ENCODE measurements around the gene SULT1A1.
"Not testable (repeated sequence)": the region's sequence is repeated elsewhere in the genome, so short reads cannot be mapped to it uniquely, and the experiment has no call there.

The SULT1A1 gene

DNA sequence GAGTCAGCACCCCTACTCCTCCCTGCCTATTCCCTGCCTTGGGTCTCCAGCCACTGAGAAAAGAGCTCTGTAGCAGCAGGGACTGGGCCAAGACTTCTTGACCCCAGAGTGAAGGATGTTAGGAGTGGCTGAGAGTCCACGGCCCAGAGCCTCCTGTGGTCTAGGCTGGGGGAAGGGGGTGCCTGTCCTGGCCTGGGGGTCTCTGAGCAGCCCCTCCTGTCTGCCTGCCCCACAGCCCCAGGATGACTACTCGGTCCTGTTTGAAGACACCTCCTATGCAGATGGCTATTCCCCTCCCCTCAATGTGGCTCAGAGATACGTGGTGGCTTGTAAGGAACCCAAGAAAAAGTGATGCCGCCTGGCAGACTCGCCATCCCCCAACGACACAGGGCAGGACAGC is 18.5 kb downstream of the SULT1A1 start:
- no peak for DNase-seq (ENCODE audit: low read depth in 2 of 2)

GRCh38 chr16:28590384-28591340 is 19.2 kb downstream of the SULT1A1 start:
- no peak for DNase-seq (ENCODE audit: low read depth in 2 of 2)

DNA sequence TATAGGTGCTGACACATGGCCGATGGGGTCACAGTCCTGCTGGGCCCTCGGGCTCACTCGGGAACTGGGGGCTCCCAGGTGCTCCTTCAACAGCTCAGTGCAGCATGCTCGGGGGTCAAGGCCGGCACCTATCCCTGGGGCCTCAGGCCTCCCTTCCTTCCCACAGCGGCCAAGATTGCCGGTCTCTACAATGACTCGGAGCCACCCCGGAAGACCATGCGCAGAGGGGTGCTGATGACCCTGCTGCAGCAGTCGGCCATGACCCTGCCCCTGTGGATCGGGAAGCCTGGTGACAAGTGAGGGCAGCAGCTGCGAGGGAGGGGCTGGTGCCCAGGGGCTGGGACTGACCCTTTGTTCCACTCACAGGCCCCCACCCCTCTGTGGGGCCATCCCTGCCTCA is 19.9 kb downstream of the SULT1A1 start:
- DNase-seq (ENCODE audit: low read depth in 2 of 2), result no peak

GRCh38 chr16:28589069-28589468 is 20.8 kb downstream of the SULT1A1 start:
- DNase-seq (ENCODE audit: low read depth in 2 of 2), result no peak

- DNase-seq (ENCODE audit: low read depth in 2 of 2), result no peak
These were observed 22.5 kb downstream of the SULT1A1 start for GRCh38 chr16:28587386-28587785.

- no peak for DNase-seq (ENCODE audit: low read depth in 2 of 2)
These were observed 23.4 kb downstream of the SULT1A1 start for GRCh38 chr16:28586466-28586865.

DNA sequence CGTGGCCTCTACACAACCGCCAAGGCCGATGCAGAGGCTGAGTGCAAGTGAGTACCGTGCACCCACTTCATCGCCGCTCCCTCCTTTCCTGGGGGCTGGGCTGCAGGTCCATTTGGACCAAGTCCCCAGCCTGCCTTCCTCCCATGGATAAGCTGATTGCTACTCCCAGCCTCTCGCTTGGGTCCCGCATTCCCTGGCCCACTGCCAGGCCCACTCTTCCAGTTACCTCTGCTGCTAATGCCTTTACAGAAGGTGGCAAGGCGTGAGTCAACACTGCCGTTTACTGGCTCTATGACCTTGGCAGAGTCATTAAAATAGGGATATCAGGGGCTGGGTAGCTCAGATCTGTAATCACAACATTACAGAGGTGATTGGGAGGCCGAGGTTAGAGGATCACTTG is 24.2 kb downstream of the SULT1A1 start:
- DNase-seq (ENCODE audit: low read depth in 2 of 2), result no peak

DNA sequence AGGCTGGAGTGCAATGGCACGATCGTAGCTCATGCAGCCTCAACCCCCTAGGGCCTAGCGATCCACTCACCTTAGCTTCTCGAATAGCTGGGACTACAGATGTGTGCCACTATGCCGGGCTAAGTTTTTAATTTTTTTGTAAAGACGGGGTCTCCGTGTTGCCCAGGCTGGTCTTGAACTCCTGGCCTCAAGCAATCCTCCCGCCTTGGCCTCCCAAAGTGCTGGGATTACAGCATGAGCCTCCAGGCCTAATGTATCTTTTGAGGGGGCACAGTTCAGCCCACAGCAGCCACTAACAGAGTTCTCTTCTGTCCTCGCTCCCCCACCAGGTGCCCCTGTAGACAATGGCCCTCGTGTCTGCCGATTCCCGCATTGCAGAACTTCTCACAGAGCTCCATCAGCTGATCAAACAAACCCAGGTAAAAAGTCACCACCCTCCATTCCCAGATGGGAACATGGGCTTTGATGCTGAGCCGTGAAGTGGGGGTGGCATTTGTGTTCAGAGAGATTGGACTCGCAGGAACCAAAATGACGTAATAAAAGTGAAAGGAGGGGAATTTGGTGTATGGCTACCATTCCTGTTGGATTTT is 29.0 kb downstream of the SULT1A1 start:
- no peak for DNase-seq (ENCODE audit: low read depth in 2 of 2)

DNA sequence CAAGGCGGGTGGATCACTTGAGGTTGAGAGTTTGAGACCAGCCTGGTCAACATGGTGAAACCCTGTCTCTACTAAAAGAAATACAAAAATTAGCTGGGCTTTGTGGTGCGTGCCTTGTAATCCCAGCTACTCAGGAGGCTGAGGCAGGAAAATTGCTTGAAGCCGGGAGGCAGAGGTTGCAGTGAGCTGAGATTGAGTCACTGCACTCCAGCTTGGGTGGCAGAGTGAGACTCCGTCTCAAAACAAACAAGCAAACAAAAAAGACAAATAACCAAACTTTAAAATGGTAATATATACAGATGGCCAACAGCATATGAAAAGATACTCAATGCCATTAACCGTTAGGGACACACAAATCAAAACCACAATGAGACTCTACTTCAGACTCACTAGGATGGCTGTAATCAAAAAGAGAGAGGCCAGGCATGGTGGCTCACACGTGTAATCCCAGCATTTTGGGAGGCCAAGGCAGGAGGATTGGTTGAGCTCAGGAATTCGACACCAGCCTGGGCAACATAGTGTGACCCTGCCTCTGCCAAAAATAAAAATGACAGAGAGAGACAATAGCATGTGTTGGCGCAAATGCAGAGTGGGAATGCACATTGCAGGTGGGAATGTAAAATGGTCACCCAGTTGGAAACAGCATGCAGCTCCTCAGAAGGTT is 34.3 kb downstream of the SULT1A1 start:
- DNase-seq (ENCODE audit: low read depth in 2 of 2), result no peak

GRCh38 chr16:28574925-28575324 is 34.9 kb downstream of the SULT1A1 start:
- no peak for DNase-seq (ENCODE audit: low read depth in 2 of 2)

DNA sequence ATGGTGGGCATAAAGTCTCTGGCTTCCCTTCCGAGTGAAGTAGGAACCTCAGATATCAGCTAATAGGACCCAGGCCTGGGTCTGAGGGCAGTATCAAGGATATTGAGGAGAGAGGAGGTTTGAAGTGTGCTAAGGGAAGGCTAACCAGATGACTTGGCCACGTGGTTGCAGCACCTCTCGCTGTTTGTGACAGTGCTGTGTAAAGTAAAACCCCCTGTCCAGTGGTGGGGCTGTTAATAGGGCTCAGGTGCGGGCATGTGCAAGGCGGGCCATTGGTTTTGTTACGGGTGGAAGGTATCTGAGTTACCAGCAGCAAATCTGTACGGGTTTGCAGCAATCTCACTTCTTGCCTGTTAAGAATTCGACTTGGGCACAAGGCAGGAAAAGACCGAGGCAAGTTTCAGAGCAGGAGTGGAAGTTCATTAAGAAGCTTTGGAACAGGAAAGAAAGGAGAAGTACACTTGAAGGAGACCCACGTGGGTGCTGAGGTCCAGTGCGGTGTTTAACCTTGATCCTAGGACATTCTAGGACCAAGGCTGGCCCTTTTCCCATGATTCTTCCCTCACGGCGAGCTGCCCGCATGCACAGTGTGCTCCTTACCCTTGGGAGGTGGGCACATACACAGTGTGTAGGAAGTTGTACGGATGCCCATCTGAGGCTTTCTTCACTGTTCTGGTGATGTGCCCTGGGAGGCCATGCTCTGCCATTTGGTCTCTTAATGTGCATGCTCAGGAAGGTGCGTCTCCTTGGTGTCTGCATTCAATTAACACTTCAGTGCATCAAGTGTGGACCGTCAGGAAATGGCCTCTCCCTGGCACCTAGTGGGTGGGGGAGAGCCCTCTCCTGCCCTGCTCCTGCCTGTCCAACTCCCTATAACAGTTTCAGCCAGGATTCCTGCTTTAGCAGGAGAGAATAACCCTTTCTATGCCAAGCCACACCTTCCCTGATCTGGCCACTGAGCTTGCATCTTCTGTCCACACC is 35.8 kb downstream of the SULT1A1 start:
- DNase-seq (ENCODE audit: low read depth in 2 of 2), result no peak

GRCh38 chr16:28572696-28573510 is 36.9 kb downstream of the SULT1A1 start:
- DNase-seq (ENCODE audit: low read depth in 2 of 2), result no peak

DNA sequence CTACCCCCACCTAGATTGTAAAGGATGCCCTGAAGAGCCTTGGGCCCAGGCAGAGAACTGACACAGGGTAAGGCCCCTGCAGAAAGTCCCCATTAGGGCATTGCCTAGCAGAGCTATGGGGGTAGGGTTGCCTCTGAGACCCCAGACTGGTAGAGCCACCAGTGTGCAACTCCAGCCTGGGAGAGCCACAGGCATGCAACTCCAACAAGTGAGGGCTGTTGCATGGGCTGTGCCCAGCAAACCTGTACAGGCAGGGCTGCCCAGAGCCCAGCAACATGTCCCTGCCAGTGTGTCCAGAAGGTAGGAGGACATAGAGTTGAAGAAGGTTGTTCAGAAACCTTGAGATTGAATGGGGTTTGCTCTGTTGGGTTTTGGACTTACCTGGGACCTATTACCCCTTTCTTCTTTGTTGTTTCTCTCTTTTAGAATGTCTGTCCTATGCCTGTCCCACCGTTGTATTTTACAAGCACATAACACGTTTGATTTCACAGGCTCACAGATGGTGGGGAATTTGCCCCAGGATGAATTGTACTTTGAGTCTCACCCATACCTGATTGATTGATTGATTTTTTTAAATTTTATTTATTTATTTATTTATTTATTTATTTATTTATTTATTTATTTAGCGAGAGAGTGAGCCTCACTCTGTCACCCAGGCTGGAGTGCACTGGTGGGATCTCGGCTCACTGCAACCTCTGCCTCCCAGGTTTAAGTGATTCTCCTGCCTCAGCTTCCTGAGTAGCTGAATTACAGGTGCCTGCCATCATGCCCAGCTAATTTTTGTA is 39.7 kb downstream of the SULT1A1 start:
- DNase-seq (ENCODE audit: low read depth in 2 of 2), result no peak

DNA sequence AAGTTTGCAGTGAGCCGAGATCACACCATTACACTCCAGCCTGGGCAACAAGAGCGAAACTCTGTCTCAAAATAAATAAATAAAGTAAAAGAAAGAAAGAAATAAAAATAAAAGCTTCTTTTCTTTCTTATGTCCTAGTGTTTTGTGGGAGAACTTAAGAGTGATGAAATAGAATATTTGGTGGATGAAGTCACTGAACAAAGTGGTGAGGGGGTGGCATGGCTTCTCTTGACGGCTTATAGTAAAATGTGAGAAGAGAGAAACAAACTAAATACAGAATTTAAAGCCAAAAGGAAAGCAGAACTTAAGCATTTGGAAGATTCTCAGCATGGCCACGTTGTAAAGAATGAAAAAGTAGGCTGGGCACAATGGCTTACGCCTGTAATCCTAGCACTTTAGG is 40.8 kb downstream of the SULT1A1 start:
- DNase-seq (ENCODE audit: low read depth in 2 of 2), result no peak

- no peak for DNase-seq (ENCODE audit: low read depth in 2 of 2)
These were observed 42.6 kb downstream of the SULT1A1 start for GRCh38 chr16:28567292-28567691.

- DNase-seq (ENCODE audit: low read depth in 2 of 2), result not testable (repeated sequence)
These were observed 43.5 kb downstream of the SULT1A1 start for GRCh38 chr16:28566233-28566925.

DNA sequence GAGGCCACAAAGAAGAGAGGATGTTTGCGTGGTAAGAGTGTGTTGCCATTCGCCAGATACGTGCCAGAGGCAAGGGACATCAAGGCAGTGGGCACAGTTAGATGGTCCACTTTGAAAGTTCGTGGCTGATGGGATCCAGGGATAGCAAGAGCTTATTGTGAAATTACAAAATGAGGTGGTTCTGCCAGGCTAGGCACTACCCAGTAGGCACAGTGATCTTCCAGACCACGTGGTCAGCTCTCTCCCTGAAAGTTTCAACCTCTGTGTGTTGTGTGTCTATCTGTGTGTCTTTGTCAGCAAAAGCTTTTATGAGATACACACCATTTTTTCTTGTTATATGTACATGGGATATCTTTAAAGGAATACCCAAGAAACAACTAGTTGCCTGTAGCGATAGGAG is 46.6 kb downstream of the SULT1A1 start:
- no peak for DNase-seq (ENCODE audit: low read depth in 2 of 2)

DNA sequence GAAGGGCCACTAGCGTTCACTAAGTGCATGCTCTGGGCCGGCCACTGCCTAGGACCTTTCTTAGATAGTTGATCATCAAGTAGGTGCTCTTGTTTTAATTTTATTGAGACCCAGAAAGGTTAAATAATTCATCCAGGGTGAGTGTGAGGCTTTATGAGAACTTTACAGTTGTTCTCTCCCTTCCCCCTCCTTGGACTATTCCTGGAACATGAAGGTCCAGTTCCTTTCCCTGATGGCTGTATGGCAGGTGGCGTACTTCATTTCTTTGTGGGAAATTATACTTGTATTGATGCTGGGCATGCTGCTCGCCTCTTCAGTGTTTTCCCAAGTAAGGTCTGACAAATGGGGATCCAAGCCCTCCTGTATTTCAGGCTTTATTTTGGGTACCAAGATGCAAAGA is 47.6 kb downstream of the SULT1A1 start:
- no peak for DNase-seq (ENCODE audit: low read depth in 2 of 2)

GRCh38 chr16:28561557-28562187 is 48.2 kb downstream of the SULT1A1 start:
- DNase-seq (ENCODE audit: low read depth in 2 of 2), result no peak
